Heart right ventricle (tissue), 16 donors: ENCODE results near the gene SSBP2. TPM values are rescaled to one million over a fixed set of nuclear protein-coding genes. Genes with fewer than 3 reads are reported as not detected.

Source experiments
- ATAC-seq, 8 donors: fragments of 200-7000 bp; cut with Tn5 transposase; one replicate each; pipeline ENCODE4 v1.9.1; 2020; ENCODE audit warnings: mild to moderate bottlenecking in 8 of 8, moderate library complexity in 8 of 8, moderate number of reproducible peaks in 1 of 8
- DNase-seq, 2 donors: peaks; one replicate each; pipeline ENCODE4 v3.0.0-alpha.2; 2020
- H3K27ac ChIP-seq, 10 donors: fragments of 200-600 bp; sonication (generic) in 2 of 10; one replicate each; pipeline versions ENCODE4 v1.5.0 to v1.8.0; 2020 to 2022; ENCODE audit warnings: mild to moderate bottlenecking in 3 of 10
- H3K27me3 ChIP-seq, 7 donors: fragments of 200-600 bp; one replicate each; pipeline ENCODE4 v1.8.0; 2021 to 2022; ENCODE audit warnings: mild to moderate bottlenecking in 2 of 7
- H3K36me3 ChIP-seq, 9 donors: fragments of 200-600 bp; sonication (generic) in 1 of 9; one replicate each; pipeline versions ENCODE4 v1.5.0 to v1.8.0; 2020 to 2022; ENCODE audit warnings: mild to moderate bottlenecking in 2 of 9
- H3K4me1 ChIP-seq, 9 donors: fragments of 200-600 bp; sonication (generic) in 1 of 9; one replicate each; pipeline versions ENCODE4 v1.5.0 to v1.8.0; 2020 to 2022; ENCODE audit warnings: mild to moderate bottlenecking in 4 of 9
- H3K4me3 ChIP-seq, 10 donors: fragments of 200-600 bp; sonication (generic) in 2 of 10; one replicate each; pipeline versions ENCODE4 v1.5.0 to v1.8.0; 2020 to 2022; ENCODE audit warnings: mild to moderate bottlenecking in 7 of 10, moderate library complexity in 2 of 10
- H3K9me3 ChIP-seq, 11 donors: fragments of 200-600 bp in 10 of 11; sonication (generic) in 2 of 11; one replicate each; pipeline versions ENCODE4 v1.5.0 to v1.8.0; 2013 to 2022; ENCODE audit warnings: mild to moderate bottlenecking in 2 of 11, control low read depth in 1 of 11, moderate library complexity in 1 of 11
- WGBS, 2 donors: extraction: QIAGEN DNeasy Blood & Tissue Kit; methylation state at CpG; one replicate each; pipeline ENCODE4 v1.1.7; 2013; ENCODE audit warnings: inconsistent platforms in 1 of 2; 5-methylcytosine and 5-hydroxymethylcytosine counted together
- intact Hi-C, 10 donors: fragments of 100-400 bp; cut with DNase I; formaldehyde crosslinking; loops; one replicate each; pipeline versions ENCODE4 v1.11.1 to v1.14.2; 2022
- polyA plus RNA-seq, 2 donors: library from polyadenylated mRNA; stranded (reverse); fragments of 200-250 nt; gene quantifications; one replicate each; pipeline ENCODE4 v1.2.3, GENCODE V29; 2013
- total RNA-seq, 10 donors: library from RNA; stranded (reverse); fragmentation: NEBNext Ultra II Directional in 3 of 10; extraction: Animal tissue kit (Norgen Biotek cat#: 25700) in 3 of 10; gene quantifications; one replicate each; pipeline versions ENCODE4 v1.2.1 to v1.2.4, GENCODE V29; 2021 to 2023
- TF ChIP-seq, protein P1 (sequence below), 9 donors: fragments of 200-600 bp; sonication (generic) in 2 of 9; IDR thresholded peaks; one replicate each; pipeline versions ENCODE4 v1.5.0 to v1.8.0; 2021 to 2022; ENCODE audit warnings: antibody characterized with exemption in 9 of 9, mild to moderate bottlenecking in 5 of 9, moderate library complexity in 1 of 9
- donor health status: Arrhythmogenic right ventricular cardiomyopathy.
- donor health status: ischemic (EF 13 %, LVEDD 7.1; RV severe dilation, severe dysfunction).
- donor health status: healthy with polysubstance abuse.
- donor health status: DM: no; HTN: yes; CAD: no.
- donor health status: DM: no; HTN: no; CAD: no.
- donor health status: ischemic (EF 25% LVEDD 6.9; RV normal size, moderate dysfunction).
- donor health status: ischemic (EF 25% LVEDD 5.7; RV mildly dilated, moderate dysfunction).
- donor health status: healthy.
- donor health status: DM: yes; HTN: yes; CAD: no.
- donor health status: Ischemic cardiomyopathy.
- donor health status: ischemic (EF 35%, LVEDD 5.7; RV mildly dilated, moderate dysfunction).
- donor health status: nonischemic (EF 11% LVEDD 7.7; RV severe dilation, severe dysfunction).
- donor health status: DM: yes; HTN: yes; CAD: no.
- donor health status: PGD.
- donor health status: ischemic (EF 29% LVEDD 5.4; RV normal size, mild dysfunction).
- donor health status: nonischemic (EF 23%, LVEDD 6.1; RV moderate dilation, normal function).

SSBP2 gene
- total and polyA plus RNA-seq, 12 donors: 24.2 to 85.9 (median 52.0) TPM

- TF ChIP-seq, protein P1, sequence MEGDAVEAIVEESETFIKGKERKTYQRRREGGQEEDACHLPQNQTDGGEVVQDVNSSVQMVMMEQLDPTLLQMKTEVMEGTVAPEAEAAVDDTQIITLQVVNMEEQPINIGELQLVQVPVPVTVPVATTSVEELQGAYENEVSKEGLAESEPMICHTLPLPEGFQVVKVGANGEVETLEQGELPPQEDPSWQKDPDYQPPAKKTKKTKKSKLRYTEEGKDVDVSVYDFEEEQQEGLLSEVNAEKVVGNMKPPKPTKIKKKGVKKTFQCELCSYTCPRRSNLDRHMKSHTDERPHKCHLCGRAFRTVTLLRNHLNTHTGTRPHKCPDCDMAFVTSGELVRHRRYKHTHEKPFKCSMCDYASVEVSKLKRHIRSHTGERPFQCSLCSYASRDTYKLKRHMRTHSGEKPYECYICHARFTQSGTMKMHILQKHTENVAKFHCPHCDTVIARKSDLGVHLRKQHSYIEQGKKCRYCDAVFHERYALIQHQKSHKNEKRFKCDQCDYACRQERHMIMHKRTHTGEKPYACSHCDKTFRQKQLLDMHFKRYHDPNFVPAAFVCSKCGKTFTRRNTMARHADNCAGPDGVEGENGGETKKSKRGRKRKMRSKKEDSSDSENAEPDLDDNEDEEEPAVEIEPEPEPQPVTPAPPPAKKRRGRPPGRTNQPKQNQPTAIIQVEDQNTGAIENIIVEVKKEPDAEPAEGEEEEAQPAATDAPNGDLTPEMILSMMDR (IDR thresholded peaks at IDR 0.05): no peak
Observed at GRCh38 chr5:81420039-81420667, 330.7 kb downstream of the SSBP2 start.

DNA sequence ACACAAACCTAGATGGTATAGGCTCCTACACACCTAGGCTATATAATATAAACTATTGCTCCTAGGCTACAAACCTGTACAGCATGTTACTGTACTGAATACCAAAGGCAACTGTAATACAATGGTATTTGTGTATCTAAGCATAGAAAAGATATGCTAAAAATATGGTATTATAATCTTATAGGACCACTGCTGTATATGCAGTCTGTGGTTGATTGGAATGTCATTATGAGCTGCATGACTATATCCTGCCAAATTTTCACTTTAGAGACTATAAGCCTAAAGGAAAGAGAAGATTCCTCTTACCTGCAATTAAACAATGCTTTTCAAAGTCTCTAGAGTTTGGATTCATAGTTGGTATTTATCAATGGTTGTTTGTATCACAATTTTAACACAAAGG is 332.3 kb downstream of the SSBP2 start:
- H3K4me3 ChIP-seq: no peak overlapping the region
- H3K36me3 ChIP-seq: peaks cover 0 to 55% (median 15%) of the 10 kb centered on the region in 9 donors
- no peaks in the 10 kb centered on the region for H3K27me3 ChIP-seq
- intact Hi-C loops: no loop called here
- no peak for ATAC-seq
- DNase-seq: no peak
- TF ChIP-seq, protein P1 (IDR thresholded peaks at IDR 0.05): no peak
- no peaks in the 10 kb centered on the region for H3K4me1 ChIP-seq
- H3K27ac ChIP-seq: no peak overlapping the region
- no peaks in the 10 kb centered on the region for H3K9me3 ChIP-seq

More at GRCh38 chr5:81420039-81420667, 330.7 kb downstream of the SSBP2 start:
- H3K27me3 ChIP-seq: no peaks in the 10 kb centered on the region
- peak overlapping the region in 1 of 10 donors; percentile 17 for H3K27ac ChIP-seq
- peaks cover 0 to 8% (median 3%) of the 10 kb centered on the region in 9 donors for H3K4me1 ChIP-seq
- ATAC-seq (no peak), DNase-seq (no peak)
- intact Hi-C loops: loop anchor here in 8 of 10 donors (10.0 kb wide), 6 partner anchors 325 to 805 kb away; partner anchors contain the start of gene SSBP2 (in 1 of the 8)
- WGBS, 2 donors: 79 to 86% methylated on average over 6 of the region's 6 CpGs
- no peak overlapping the region for H3K4me3 ChIP-seq
- H3K36me3 ChIP-seq: peaks cover 0 to 55% (median 15%) of the 10 kb centered on the region in 9 donors
- H3K9me3 ChIP-seq: no peaks in the 10 kb centered on the region

- DNase-seq: no peak
- Histone ChIP-seq H3K27ac (no peak overlapping the region), H3K36me3 (peaks cover 0 to 55% (median 15%) of the 10 kb centered on the region in 9 donors), H3K9me3 (no peaks in the 10 kb centered on the region), H3K4me3 (no peak overlapping the region), H3K27me3 (no peaks in the 10 kb centered on the region), H3K4me1 (no peaks in the 10 kb centered on the region)
- ATAC-seq: no peak
- TF ChIP-seq, protein P1 (IDR thresholded peaks at IDR 0.05): no peak
- intact Hi-C loops: no loop called here
- 87 to 88% methylated on average over 4 of the region's 4 CpGs for WGBS, 2 donors
Observed at GRCh38 chr5:81417052-81417451, 333.8 kb downstream of the SSBP2 start.

DNA sequence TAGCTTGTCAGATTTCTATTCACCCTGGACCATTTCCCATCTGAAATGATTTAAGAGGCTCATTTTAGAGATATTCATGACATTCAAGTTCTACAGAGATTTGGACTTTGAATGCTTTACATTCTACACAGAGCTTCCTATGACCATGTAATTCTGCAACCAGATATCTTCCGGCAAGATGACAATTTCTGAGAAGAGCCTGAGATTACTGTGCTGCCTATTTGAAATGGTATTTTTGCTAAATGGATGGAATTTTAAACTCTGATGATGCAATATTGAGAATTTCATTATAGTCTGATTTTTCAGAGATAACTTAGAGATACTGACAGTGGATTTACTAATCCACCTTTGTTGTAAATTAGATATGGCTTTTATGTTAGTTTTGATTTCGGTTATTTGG is 341.0 kb downstream of the SSBP2 start:
- no peak overlapping the region for H3K4me3 ChIP-seq
- TF ChIP-seq, protein P1 (IDR thresholded peaks at IDR 0.05): no peak
- 88 to 91% methylated on average over 2 of the region's 2 CpGs for WGBS, 2 donors
- peaks cover 0 to 10% (median 0%) of the 10 kb centered on the region in 9 donors for H3K36me3 ChIP-seq
- H3K27ac ChIP-seq: no peak overlapping the region
- no peaks in the 10 kb centered on the region for H3K9me3 ChIP-seq
- H3K4me1 ChIP-seq: peaks cover 0 to 5% (median 0%) of the 10 kb centered on the region in 9 donors
- H3K27me3 ChIP-seq: no peaks in the 10 kb centered on the region
- no peak for DNase-seq
- no peak for ATAC-seq
- intact Hi-C loops: no loop called here
